Stimulated activated CD4-positive, alpha-beta T cell treated with anti-CD3 and anti-CD28 coated beads, Interleukin-12 subunit alpha, Interleukin-12 subunit beta, amount 100 ng/mL, for 48 hours (primary cell): ENCODE measurements around the gene DDHD1.

ENCODE experiments used
- DNase-seq, 3 donors: peaks; one replicate each; pipeline ENCODE4 v3.0.0-alpha.2; 2020; ENCODE audit warnings: low read depth in 2 of 3, low spot score in 1 of 3

DDHD1 gene

DNA sequence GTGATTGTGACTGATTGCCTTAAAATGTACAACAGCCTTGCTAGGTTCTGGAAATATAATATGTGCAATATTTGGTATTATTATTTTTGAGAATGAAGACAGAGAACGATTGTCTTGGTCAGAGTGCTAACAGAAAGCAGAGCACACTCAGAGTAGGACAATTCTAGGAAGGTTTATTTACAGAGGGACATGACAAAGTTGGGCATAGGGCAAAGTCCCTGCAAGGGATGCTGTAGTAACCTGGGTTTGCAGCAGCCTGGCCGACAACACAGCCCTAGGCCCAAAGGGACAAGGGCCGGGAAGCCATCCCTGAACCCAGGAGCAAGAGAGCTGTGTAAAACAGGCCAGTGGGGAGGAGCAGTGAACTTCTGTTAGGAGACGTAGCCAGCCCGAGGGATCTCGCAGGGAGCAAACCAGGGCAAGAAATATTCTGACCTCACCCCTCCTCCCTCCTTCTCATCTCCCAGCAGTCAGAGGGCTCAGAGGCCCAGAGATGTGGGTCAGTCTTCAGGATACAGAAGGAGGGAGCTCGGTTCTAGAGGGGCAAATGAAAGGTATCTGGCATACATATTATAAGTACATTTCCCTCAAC lies 151.2 kb downstream of the DDHD1 start:
- no peak for DNase-seq

DNA sequence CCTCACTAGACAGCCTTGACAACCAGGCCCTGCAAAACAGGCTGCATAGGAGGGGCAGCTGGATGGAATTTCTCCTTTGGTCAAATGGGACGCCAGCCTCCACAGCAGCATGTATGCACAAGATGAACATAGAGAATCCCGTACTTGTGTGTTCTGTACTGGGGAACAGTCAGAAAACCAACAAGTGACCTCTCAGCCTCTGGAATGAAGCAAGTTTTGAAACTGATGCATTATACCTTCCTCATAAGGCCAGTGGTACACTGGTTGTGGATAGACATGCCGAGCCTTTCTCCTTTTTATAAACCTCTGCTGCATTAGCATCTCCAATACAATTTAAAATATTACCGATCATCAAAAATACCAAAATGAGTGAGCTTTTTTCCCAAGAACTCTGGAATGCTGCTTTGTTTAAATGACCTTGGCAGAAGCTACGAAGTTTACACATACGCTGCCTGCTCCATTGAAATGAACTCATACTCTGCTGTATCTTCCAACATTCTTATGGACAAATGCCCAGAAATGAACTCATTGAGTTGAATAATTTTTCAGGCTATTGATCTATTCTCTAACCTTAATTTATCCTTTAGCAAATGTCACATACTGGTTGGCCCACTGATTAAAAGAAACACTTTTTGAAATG lies 154.6 kb downstream of the DDHD1 start:
- DNase-seq: no peak

DNA sequence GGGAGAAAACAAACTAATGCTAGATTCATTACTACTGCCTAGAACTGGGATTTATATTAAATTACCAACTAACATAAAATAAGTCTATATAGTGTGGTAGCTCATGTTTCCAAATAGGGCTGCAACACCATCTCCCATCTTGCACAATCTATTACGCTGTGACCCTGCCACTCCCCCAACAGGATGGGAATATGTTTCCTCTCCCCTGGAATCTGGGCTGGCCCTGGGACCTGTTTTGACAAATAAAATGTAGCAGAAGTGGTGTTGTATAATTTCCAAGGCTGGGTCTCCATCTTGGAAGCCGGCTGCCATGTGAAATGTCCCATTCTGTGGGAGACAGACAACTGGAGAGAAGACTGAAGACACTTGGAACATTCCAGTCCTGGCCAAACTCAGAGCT lies 156.6 kb downstream of the DDHD1 start:
- no peak for DNase-seq

DNA sequence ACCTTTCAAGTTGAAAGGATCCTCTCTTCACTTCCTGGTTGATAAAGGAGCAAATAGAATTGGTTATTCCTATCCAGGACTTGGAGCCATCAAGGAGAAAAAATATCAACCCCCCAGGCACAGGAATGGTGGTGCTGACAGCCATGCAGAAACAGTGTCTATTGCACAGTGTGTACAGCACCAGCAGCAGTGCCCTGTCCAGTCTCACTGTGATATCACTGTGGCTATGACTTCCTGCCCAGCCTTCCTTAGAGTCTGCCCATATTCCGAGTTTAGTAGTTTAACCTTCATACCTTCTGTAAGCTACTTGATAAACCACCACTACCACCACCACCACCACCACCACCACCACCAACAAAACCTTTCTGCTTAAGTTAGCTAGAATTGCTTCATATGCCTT lies 157.1 kb downstream of the DDHD1 start:
- DNase-seq: no peak

DNA sequence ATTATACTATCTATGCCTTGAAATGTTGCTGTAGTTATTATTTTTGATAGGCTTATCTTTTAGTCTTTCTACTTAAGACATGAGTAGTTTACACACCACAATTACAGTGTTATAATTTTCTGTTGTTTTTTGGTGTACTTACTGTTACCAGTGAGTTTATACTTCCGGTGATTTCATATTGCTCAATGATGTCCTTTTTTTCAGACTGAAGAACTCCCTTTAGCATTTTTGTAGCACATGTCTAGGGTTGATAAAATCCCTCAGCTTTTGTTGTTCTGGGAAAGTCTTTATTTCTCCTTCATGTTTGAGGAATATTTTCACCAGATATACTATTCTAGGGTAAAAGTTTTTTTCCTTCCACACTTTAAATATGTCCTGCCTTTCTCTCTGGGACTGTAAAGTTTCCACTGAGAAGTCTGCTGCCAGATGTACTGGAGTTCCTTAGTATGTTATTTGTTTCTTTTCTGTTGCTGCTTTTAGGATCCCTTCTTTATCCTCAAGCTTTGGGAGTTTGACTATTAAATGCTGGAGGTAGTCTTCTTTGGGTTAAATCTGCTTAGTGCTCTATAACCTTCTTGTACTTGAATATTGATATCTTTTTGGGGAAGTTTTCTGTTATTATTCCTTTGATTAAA lies 160.8 kb downstream of the DDHD1 start:
- DNase-seq: no peak

DNA sequence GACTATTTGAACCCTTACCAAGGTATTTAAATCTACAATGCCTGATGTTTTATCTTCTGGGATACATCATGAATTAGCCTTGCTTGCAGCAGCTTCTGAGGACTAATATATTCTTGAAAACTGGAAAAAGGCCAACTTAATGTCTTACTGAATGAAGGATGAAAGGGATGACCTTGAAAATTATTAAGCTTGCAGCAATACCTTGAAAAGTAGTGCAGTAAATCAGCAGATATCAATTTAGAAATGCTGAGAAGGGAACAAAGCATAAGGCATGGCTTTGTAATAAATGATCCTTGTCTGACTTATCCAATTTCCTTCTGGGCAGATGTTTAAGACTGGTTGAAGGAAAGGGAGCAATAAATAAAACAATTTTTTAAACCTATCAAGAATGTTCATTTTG lies 165.0 kb downstream of the DDHD1 start:
- no peak for DNase-seq

DNA sequence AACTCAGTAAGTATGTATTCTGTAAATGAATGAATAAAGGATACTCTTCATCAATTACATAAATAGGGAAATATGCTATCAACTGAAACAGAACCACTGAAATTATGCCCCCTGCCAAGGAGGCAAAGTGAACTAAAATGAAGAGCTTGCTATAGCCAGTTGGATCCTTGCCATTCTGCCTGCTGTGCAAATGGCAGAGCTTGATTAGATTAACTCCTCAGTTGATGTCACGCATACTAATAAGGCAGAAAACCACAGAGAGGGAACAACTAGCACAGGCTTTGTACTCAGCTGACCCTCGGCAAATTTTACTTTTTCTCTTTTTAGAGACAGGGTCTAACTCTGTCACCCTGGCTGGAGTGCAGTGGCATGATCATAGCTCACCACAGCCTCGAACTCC lies 165.6 kb downstream of the DDHD1 start:
- DNase-seq: no peak

DNA sequence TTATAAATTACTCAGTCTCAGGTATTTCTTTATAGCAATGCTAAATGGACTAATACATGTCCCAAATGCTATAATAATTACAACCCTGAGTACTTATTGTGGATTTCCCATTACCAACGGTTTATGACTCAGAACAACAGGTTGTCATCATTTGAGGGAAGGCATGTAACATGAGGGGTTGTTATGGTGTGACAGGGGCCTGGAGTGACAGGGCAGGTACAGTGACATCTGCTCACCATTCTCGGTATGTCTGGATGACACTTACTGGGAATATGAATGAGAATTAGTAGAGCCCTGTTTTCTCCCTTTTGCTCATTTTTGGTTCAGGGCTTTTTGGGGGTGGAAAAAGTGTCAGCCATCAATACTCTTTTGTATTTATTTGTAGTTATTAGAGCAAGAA lies 166.1 kb downstream of the DDHD1 start:
- DNase-seq: no peak
